HG03342 (cell line): ENCODE results near the gene MAP3K1.

ENCODE experiments used
- ATAC-seq: cut with Tn5 transposase; IDR thresholded peaks from one replicate; pipeline ENCODE4 v1.9.1; 2021; ENCODE audit warnings: mild to moderate bottlenecking, moderate library complexity; ENCODE audit not compliant: unreplicated experiment

MAP3K1 gene

GRCh38 chr5:56900395-56900794 is 85.0 kb downstream of the MAP3K1 start:
- ATAC-seq: peak; percentile 13

- ATAC-seq: peak; percentile 47
Measured at GRCh38 chr5:56900858-56901578, 85.7 kb downstream of the MAP3K1 start.

- ATAC-seq: peak; percentile 37
Measured at GRCh38 chr5:56908942-56909293, 93.6 kb downstream of the MAP3K1 start.

GRCh38 chr5:56909294-56910209 is 94.2 kb downstream of the MAP3K1 start, which contains the start of gene SETD9:
TSS of gene SETD9 (plus strand) at chr5:56909596. CDS start at chr5:56909646, 50 bp downstream.
- peak; percentile 87 for ATAC-seq

GRCh38 chr5:56910210-56910965 is 95.0 kb downstream of the MAP3K1 start:
- peak; percentile 20 for ATAC-seq

GRCh38 chr5:56913766-56914165 is 98.4 kb downstream of the MAP3K1 start:
- no peak for ATAC-seq

GRCh38 chr5:56914678-56915077 is 99.3 kb downstream of the MAP3K1 start:
- no peak for ATAC-seq

- no peak for ATAC-seq
Measured at GRCh38 chr5:56917534-56917933, 102.2 kb downstream of the MAP3K1 start.

GRCh38 chr5:56918054-56918453 is 102.7 kb downstream of the MAP3K1 start:
- no peak for ATAC-seq

- no peak for ATAC-seq
Measured at GRCh38 chr5:56919942-56920662, 104.8 kb downstream of the MAP3K1 start.

- no peak for ATAC-seq
Measured at GRCh38 chr5:56922922-56923321, 107.6 kb downstream of the MAP3K1 start.

- no peak for ATAC-seq
Measured at GRCh38 chr5:56934325-56934724, 119.0 kb downstream of the MAP3K1 start.

- ATAC-seq: no peak
Measured at GRCh38 chr5:56938858-56939257, 123.5 kb downstream of the MAP3K1 start.

GRCh38 chr5:56941981-56942380 is 126.6 kb downstream of the MAP3K1 start:
- ATAC-seq: no peak
